Activated gamma-delta T cell treated with anti-CD3 and anti-CD28 coated beads, Interleukin-2, amount 50 U/mL, for 16 hours (primary cell): Measurements from ENCODE around the gene NELL2.
"Not testable (repeated sequence)": the region's sequence is repeated elsewhere in the genome, so short reads cannot be mapped to it uniquely, and the experiment has no call there.

Experiments
- DNase-seq: peaks from one replicate; pipeline ENCODE4 v3.0.0-alpha.2; 2020; ENCODE audit warnings: low read depth

NELL2 gene

GRCh38 chr12:44775901-44776300 is 100.2 kb downstream of the NELL2 start:
- no peak for DNase-seq

GRCh38 chr12:44774815-44775411 is 101.2 kb downstream of the NELL2 start:
- peak; percentile 53 for DNase-seq

GRCh38 chr12:44771485-44772021 is 104.6 kb downstream of the NELL2 start:
- DNase-seq, result no peak

GRCh38 chr12:44765796-44766195 is 110.3 kb downstream of the NELL2 start:
- DNase-seq, result no peak

GRCh38 chr12:44763021-44763420 is 113.1 kb downstream of the NELL2 start:
- DNase-seq, result no peak

GRCh38 chr12:44759289-44759688 is 116.8 kb downstream of the NELL2 start:
- no peak for DNase-seq

- no peak for DNase-seq
Observed at GRCh38 chr12:44750468-44750867, 125.6 kb downstream of the NELL2 start.

- DNase-seq, result no peak
Observed at GRCh38 chr12:44749566-44749965, 126.5 kb downstream of the NELL2 start.

- DNase-seq, result no peak
Observed at GRCh38 chr12:44748950-44749468, 127.1 kb downstream of the NELL2 start.

- not testable (repeated sequence) for DNase-seq
Observed at GRCh38 chr12:44741292-44741980, 134.7 kb downstream of the NELL2 start.

GRCh38 chr12:44738051-44738450 is 138.1 kb downstream of the NELL2 start:
- no peak for DNase-seq

- DNase-seq, result no peak
Observed at GRCh38 chr12:44728566-44728965, 147.5 kb downstream of the NELL2 start.

- DNase-seq, result no peak
Observed at GRCh38 chr12:44720265-44720664, 155.8 kb downstream of the NELL2 start.

GRCh38 chr12:44717612-44718011 is 158.5 kb downstream of the NELL2 start:
- DNase-seq, result no peak

- no peak for DNase-seq
Observed at GRCh38 chr12:44716711-44717110, 159.4 kb downstream of the NELL2 start.

GRCh38 chr12:44711736-44712135 is 164.4 kb downstream of the NELL2 start:
- DNase-seq, result no peak

- DNase-seq, result no peak
Observed at GRCh38 chr12:44709166-44709565, 166.9 kb downstream of the NELL2 start.

- no peak for DNase-seq
Observed at GRCh38 chr12:44708218-44708617, 167.9 kb downstream of the NELL2 start.

- no peak for DNase-seq
Observed at GRCh38 chr12:44703182-44703910, 172.8 kb downstream of the NELL2 start.

GRCh38 chr12:44697511-44697910 is 178.6 kb downstream of the NELL2 start:
- no peak for DNase-seq

GRCh38 chr12:44696542-44696941 is 179.6 kb downstream of the NELL2 start:
- no peak for DNase-seq

GRCh38 chr12:44694017-44694416 is 182.1 kb downstream of the NELL2 start:
- no peak for DNase-seq

GRCh38 chr12:44689587-44689986 is 186.5 kb downstream of the NELL2 start:
- DNase-seq, result no peak
